Pancreas (tissue), 10 donors: ENCODE measurements around the gene SH2B3. TPM values are rescaled to one million over a fixed set of nuclear protein-coding genes. Genes with fewer than 3 reads are reported as not detected.
"Not testable (repeated sequence)": the region's sequence is repeated elsewhere in the genome, so short reads cannot be mapped to it uniquely, and the experiment has no call there.

Experiments used
- ATAC-seq, 4 donors: fragments of 200-7000 bp; cut with Tn5 transposase; one replicate each; pipeline versions ENCODE4 v1.8.0 to v1.9.1; 2020; ENCODE audit warnings: mild to moderate bottlenecking in 4 of 4, moderate library complexity in 4 of 4
- DNase-seq, 6 donors: peaks; one replicate each; pipeline ENCODE4 v3.0.0-alpha.2; 2020
- FAIRE-seq: peaks from 2 replicates; lab custom pipeline; 2012; peaks lifted over from hg19 to GRCh38; lab: Jason Lieb, UNC
- H3K27ac ChIP-seq, 4 donors: fragments of 200-600 bp; sonication (generic); 1 replicate in 3 of 4; 2 replicates in 1 of 4; pipeline versions ENCODE4 v1.5.0 to v1.8.0; 2020
- H3K27me3 ChIP-seq, 4 donors: fragments of 200-600 bp; one replicate each; pipeline ENCODE4 v1.8.0; 2021
- H3K36me3 ChIP-seq, 3 donors: fragments of 200-600 bp; sonication (generic) in 1 of 3; one replicate each; pipeline versions ENCODE4 v1.5.0 to v1.8.0; 2020 to 2021
- H3K4me1 ChIP-seq, 3 donors: fragments of 200-600 bp; one replicate each; pipeline ENCODE4 v1.8.0; 2021
- H3K4me3 ChIP-seq, 4 donors: fragments of 200-600 bp; sonication (generic) in 2 of 4; one replicate each; pipeline versions ENCODE4 v1.5.0 to v1.8.0; 2020 to 2021
- H3K9me3 ChIP-seq, 4 donors: fragments of 200-600 bp; one replicate each; pipeline ENCODE4 v1.8.0; 2021
- CTCF ChIP-seq, 4 donors: fragments of 200-600 bp; sonication (generic) in 3 of 4; IDR thresholded peaks; one replicate each; pipeline versions ENCODE4 v1.5.0 to v1.8.0; 2021; ENCODE audit warnings: antibody characterized with exemption in 4 of 4
- WGBS, 2 donors: extraction: QIAGEN DNeasy Blood & Tissue Kit; methylation state at CpG; one replicate each; pipeline ENCODE4 v1.1.7; 2013; 5-methylcytosine and 5-hydroxymethylcytosine counted together
- intact Hi-C, 3 donors: fragments of 100-400 bp; cut with DNase I; formaldehyde crosslinking; loops; one replicate each; pipeline versions ENCODE4 v1.11.1 to v1.14.2; 2022
- polyA plus RNA-seq, 2 donors: library from polyadenylated mRNA; stranded (reverse); fragments of 200-250 nt; gene quantifications; one replicate each; pipeline ENCODE4 v1.2.3, GENCODE V29; 2013
- total RNA-seq, 6 donors: library from RNA; stranded (reverse); fragmentation: NEBNext Ultra II Directional in 4 of 6; extraction: Animal tissue kit (Norgen Biotek cat#: 25700) in 4 of 6; gene quantifications; one replicate each; pipeline versions ENCODE4 v1.2.1 to v1.2.4, GENCODE V29; 2021 to 2023
- donor health status: healthy with polysubstance abuse.
- donor health status: DM: no; HTN: no; CAD: no; lungs with moderate emphysema.
- donor health status: DM: no; HTN: no; CAD: no.
- donor health status: control.
- donor health status: control.
- donor health status: Bipolar disorder and iron deficiency.
- donor health status: DM: yes; HTN: yes; CAD: no.
- donor health status: DM: no; HTN: no; CAD: no.
- donor health status: DM: no; HTN: no; CAD: no.
- donor health status: DM: yes; HTN: yes; CAD: no.

The SH2B3 gene
- total and polyA plus RNA-seq, 8 donors, result 2.8 to 15.0 (median 6.5) TPM

DNA sequence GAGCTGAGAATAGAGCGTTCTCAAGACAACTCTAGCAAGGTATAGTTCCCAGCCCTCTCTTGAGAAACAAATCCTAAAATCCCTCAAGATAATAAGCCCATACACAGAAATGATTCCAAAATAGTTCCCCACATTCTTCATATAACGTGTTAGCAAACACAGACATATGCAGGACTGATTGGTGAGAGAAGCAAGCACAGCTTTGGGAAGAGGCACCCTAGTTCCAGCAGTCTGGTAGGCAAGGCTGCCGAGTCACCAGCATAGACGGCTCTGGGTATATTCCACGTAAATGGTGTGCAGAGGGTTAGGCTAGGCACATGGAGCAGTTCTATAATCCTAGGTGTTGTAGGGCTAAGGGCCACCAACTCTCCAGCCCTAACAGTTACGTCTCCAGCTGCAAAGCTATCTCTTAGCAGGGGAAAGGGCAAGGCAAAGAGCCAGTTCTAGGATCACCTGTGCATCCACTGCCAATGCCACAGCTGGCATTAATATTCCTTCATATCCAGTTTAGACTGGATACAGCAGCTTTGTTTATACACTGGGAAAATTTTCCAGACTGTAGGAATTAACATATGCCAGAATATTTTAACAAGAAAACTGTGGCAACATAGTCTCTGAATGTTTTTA lies 52.9 kb downstream of the SH2B3 start:
- no peak for FAIRE-seq
- TF ChIP-seq CTCF (IDR thresholded peaks at IDR 0.05), result no peak
- Histone ChIP-seq H3K9me3 (no peaks in the 10 kb centered on the region), H3K4me1 (peaks cover 0 to 13% (median 0%) of the 10 kb centered on the region in 3 donors), H3K4me3 (no peak overlapping the region), H3K27ac (no peak overlapping the region), H3K36me3 (peaks cover 0 to 25% (median 23%) of the 10 kb centered on the region in 3 donors), H3K27me3 (no peaks in the 10 kb centered on the region)
- peak; percentile 30 to 80 (median 63) for ATAC-seq
- peak in 1 of 6 donors; percentile 49 for DNase-seq
- 51 to 59% methylated on average over 6 of the region's 6 CpGs for WGBS, 2 donors
- intact Hi-C loops, result no loop called here

DNA sequence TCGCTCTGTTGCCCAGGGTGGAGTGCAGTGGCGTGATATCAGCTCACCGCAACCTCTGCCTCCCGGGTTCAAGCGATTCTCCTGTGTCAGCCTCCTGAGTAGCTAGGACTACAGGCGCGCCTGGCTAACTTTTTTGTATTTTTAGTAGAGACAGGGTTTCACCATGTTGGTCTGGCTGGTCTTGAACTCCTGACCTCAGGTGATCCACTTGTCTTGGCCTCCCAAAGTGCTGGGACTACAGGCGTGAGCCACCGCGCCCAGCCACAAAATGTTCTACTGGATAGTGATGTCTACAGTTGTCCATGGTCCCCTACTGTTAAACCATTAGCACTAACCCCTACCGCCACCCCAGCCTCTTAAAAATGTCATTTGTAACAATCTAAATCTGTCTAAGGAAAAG lies 54.4 kb downstream of the SH2B3 start:
- H3K27me3 ChIP-seq, H3K9me3 ChIP-seq, H3K27ac ChIP-seq, H3K4me3 ChIP-seq, FAIRE-seq, DNase-seq, intact Hi-C loops, ATAC-seq: not testable (repeated sequence)
- Histone ChIP-seq H3K36me3 (peaks cover 0 to 12% (median 10%) of the 10 kb centered on the region in 3 donors), H3K4me1 (peaks cover 0 to 17% (median 0%) of the 10 kb centered on the region in 3 donors)
- 97 to 99% methylated on average over 11 of the region's 11 CpGs for WGBS, 2 donors

DNA sequence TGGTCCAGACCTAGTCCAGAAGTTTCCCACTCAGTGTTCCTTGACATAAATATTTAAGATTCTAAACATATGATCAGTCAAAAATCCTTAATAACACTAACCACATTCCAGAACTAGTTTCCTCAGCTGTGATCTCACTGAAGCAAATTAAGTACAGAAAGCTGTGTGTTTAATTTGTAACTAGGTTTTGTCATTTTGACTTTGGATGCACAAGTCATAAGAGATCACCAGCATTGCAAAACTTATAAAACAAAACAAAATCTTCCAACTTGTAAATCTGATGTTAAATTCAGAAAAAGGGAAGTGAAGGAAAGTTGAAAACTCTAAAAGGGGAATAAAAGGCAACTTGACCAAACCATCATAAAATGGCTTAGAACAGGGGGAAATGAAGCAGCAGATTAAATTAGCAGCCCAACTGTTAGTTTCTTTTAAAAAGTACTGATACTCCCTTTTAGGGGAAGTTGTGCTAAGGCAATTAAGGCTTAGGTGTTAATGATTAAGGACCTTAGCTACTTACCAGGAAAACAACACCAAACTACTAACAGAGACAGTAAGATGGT lies 56.6 kb downstream of the SH2B3 start:
- intact Hi-C loops, result no loop called here
- peaks cover 0 to 17% (median 0%) of the 10 kb centered on the region in 3 donors for H3K4me1 ChIP-seq
- no peak overlapping the region for H3K27ac ChIP-seq
- H3K36me3 ChIP-seq, result no peaks in the 10 kb centered on the region
- H3K4me3 ChIP-seq, result no peak overlapping the region
- DNase-seq (no peak), FAIRE-seq (no peak), ATAC-seq (peak in 1 of 4 donors; percentile 26)
- no peaks in the 10 kb centered on the region for H3K9me3 ChIP-seq
- TF ChIP-seq CTCF (IDR thresholded peaks at IDR 0.05), result no peak
- H3K27me3 ChIP-seq, result no peaks in the 10 kb centered on the region

GRCh38 chr12:111467092-111467856 lies 61.6 kb downstream of the SH2B3 start:
- DNase-seq, result no peak
- H3K27ac ChIP-seq, result no peak overlapping the region
- TF ChIP-seq CTCF (IDR thresholded peaks at IDR 0.05), result no peak
- H3K36me3 ChIP-seq, result peaks cover 0 to 7% (median 4%) of the 10 kb centered on the region in 3 donors
- FAIRE-seq, result no peak
- peak in 3 of 4 donors; percentile 51 to 68 (median 52) for ATAC-seq
- intact Hi-C loops, result no loop called here
- no peaks in the 10 kb centered on the region for H3K9me3 ChIP-seq
- H3K4me1 ChIP-seq, result peaks cover 7 to 10% (median 7%) of the 10 kb centered on the region in 3 donors
- H3K27me3 ChIP-seq, result no peaks in the 10 kb centered on the region
- H3K4me3 ChIP-seq, result no peak overlapping the region
- WGBS, 2 donors, result 70 to 73% methylated on average over 3 of the region's 3 CpGs

DNA sequence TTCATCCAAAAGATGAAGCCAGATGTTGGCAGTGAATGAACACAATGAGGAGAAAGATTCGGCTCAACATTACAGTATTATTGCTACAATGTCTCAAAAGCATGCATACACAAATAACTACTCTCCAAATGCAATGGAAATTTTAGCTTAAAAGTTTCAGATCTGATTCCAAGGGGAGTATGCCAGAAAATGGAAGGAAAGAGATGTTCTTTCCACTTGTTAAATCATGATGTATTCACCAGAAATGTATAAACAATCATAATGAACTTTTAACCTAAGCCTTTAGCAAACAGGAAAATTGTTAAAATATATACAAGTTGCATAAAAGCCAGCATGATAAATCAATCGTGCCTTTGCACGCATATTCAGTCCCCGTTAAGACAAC lies 62.1 kb downstream of the SH2B3 start:
- peaks cover 0 to 7% (median 4%) of the 10 kb centered on the region in 3 donors for H3K36me3 ChIP-seq
- DNase-seq, result no peak
- intact Hi-C loops, result no loop called here
- H3K27me3 ChIP-seq, result no peaks in the 10 kb centered on the region
- no peak for ATAC-seq
- FAIRE-seq, result no peak
- no peaks in the 10 kb centered on the region for H3K9me3 ChIP-seq
- no peak for TF ChIP-seq CTCF (IDR thresholded peaks at IDR 0.05)
- no peak overlapping the region for H3K27ac ChIP-seq
- H3K4me1 ChIP-seq, result peaks cover 4 to 10% (median 7%) of the 10 kb centered on the region in 3 donors
- WGBS, 2 donors, result 64 to 78% methylated on average over 4 of the region's 4 CpGs
- H3K4me3 ChIP-seq, result no peak overlapping the region
